Spleen (tissue), 7 donors: ENCODE measurements around the gene RMRP.

Experiments used
- POLR2AphosphoS5 ChIP-seq, 3 donors: sonication (generic); formaldehyde crosslinking; IDR thresholded peaks; one replicate each; pipeline ENCODE4 v1.5.1; 2017; ENCODE audit warnings: antibody characterized with exemption in 3 of 3
- TF ChIP-seq, protein P1 (sequence below), 11 experiments: fragments of 200-600 bp in 7 of 11; fragments of 450-650 bp in 4 of 11; sonication (generic) in 4 of 11; IDR thresholded peaks in 8 of 11; conservative IDR thresholded peaks in 3 of 11; 1 replicate in 7 of 11; 2 replicates in 4 of 11; pipeline versions ENCODE4 v1.4.0 to v1.8.0; 2016 to 2021; ENCODE audit warnings: antibody characterized with exemption in 11 of 11, inconsistent platforms in 4 of 11, mild to moderate bottlenecking in 1 of 11
- donor health status: DM: no; HTN: no; CAD: no; lungs with moderate emphysema.
- donor health status: DM: no; HTN: no; CAD: no.
- donor health status: DM: no; HTN: no; CAD: no.

DNA sequence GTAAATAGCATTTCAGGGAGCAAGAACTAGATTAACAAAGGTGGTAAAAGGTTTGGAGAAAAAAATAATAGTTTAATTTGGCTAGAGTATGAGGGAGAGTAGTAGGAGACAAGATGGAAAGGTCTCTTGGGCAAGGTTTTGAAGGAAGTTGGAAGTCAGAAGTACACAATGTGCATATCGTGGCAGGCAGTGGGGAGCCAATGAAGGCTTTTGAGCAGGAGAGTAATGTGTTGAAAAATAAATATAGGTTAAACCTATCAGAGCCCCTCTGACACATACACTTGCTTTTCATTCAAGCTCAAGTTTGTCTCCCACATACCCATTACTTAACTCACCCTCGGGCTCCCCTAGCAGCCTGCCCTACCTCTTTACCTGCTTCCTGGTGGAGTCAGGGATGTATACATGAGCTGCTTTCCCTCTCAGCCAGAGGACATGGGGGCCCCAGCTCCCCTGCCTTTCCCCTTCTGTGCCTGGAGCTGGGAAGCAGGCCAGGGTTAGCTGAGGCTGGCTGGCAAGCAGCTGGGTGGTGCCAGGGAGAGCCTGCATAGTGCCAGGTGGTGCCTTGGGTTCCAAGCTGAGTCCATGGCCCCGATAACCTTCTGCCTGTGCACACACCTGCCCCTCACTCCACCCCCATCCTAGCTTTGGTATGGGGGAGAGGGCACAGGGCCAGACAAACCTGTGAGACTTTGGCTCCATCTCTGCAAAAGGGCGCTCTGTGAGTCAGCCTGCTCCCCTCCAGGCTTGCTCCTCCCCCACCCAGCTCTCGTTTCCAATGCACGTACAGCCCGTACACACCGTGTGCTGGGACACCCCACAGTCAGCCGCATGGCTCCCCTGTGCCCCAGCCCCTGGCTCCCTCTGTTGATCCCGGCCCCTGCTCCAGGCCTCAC lies 15.6 kb upstream of the RMRP start, which contains the start of gene CA9:
- TF ChIP-seq, protein P1, sequence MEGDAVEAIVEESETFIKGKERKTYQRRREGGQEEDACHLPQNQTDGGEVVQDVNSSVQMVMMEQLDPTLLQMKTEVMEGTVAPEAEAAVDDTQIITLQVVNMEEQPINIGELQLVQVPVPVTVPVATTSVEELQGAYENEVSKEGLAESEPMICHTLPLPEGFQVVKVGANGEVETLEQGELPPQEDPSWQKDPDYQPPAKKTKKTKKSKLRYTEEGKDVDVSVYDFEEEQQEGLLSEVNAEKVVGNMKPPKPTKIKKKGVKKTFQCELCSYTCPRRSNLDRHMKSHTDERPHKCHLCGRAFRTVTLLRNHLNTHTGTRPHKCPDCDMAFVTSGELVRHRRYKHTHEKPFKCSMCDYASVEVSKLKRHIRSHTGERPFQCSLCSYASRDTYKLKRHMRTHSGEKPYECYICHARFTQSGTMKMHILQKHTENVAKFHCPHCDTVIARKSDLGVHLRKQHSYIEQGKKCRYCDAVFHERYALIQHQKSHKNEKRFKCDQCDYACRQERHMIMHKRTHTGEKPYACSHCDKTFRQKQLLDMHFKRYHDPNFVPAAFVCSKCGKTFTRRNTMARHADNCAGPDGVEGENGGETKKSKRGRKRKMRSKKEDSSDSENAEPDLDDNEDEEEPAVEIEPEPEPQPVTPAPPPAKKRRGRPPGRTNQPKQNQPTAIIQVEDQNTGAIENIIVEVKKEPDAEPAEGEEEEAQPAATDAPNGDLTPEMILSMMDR (IDR thresholded peaks at IDR 0.05 in 8 of 11, conservative IDR thresholded peaks at IDR 0.05 in 3 of 11) = no peak
- TF ChIP-seq POLR2AphosphoS5 (IDR thresholded peaks at IDR 0.05) = no peak
